Activated naive CD4-positive, alpha-beta T cell (primary cell): ENCODE data around the gene ACKR3.

Source experiments
- DNase-seq, 4 experiments: peaks; one replicate each; lab custom pipeline; 2025; lab: John Stamatoyannopoulos, UW

The ACKR3 gene

DNA sequence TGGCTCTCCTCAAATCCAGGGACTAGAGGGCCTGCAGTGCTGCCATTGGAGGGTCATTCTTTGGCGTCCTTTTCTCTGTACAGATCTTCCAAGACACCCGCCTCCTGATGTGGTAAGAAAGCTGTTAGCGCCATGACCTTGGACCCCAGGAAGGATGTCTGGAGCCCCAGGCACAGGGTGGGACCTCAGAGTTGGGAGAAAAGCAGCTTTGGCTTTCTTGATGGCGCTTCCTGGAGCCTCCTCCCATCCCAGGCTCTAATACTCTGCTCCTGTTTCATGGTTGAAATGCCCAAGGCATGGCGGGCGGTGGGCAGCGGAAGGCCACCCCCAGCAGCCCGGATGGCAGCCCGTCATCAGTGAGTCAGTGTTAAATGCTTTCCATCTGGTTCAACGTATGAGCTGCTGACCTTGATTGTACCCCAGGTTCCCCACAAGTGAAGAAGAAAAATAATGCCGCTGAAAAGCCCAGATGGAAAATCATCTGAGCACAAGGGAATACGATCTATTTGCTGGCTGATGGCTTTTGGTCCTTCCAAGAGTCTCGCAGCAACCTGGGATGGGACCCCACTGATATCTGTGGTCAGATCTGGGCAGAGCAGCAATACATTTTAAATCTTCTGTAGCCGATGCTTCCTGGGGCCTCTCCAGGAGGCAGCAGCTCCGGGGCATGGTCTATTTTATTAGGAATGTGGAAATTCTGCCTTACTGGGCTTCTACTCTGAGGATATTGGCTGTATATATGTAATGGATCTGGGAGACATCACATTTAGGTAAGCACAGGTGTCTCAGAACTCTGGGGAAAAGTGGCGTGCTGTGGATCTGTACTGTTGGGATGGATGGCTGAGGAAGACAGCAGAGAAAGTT lies 15.1 kb downstream of the ACKR3 start:
- DNase-seq = no peak

- DNase-seq = no peak
Measured at GRCh38 chr2:236585966-236586365, 16.3 kb downstream of the ACKR3 start.

DNA sequence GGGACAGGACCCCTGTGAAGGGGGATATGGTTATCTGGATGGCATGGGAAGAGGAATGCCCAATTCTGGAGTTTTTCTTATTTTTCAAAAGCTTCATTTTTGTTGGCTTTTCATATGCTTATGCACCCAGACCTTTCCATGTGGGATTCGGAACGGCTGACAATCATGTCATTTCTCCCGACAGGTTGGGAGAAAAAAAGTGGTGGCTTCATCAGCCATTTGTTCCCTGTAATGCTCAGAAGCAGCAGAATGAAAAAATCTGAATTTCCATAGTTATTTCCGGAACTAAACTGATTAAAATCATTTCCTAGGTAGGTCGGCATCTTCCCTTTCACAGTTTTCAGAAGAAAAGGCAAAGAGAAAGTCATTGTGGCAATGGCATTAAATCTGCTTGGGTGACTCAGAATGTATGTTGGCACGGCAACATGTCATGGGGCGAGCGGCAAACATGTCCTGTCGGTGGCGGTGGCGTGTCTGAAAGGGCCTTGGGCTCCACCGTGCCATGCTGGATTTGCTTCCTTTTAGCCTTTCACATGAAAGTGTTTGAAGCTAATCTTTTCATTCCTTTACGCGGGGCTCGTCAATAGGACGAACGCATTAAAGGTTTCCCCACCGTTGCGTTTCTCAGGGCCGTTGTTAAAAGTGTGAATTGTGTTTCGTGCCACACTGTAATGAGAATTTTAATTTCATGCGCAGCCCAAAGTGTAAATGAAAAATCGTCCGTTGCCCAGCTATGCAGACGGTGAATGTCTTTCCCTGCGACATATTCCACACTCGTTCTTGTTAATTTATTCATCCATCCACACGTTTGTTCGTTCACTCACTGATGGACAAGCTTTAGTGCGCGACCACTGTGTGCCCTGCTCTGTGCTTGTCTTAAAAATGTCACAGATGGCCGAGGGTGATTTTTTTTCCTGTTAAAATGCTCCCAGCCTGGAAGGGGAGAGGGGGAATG lies 18.5 kb downstream of the ACKR3 start:
- no peak for DNase-seq

DNA sequence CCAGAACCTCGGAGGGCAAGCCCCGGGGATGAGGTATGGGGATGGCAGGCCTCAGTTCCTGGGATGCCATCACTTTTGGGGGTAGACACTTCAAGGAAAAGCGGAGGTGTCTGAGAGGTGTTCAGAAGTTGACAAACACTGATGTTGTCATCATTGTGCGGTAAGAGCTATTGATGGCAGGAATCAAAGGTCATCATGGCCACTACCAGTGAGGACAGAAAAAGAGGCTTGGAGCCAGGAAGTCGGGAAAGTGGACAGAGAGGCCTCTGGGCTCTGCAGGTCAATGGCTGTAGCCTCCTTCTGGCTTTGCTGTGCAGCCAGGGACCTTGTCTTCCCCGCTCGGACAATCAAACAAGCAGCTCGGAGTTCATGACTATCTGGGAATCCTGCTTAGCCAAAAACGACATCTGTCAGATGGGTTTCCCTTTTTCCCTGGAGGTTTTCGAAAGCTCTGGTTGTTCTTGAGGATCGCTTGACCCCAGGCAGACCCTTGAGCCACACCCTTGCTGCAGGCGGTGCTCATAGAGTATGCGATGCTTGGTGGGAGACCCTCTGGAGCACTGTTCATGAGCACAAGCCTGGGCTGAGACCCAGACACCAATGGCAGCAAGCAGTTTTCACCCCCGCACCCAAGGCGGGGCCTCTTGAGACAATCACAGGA lies 19.4 kb downstream of the ACKR3 start:
- DNase-seq = no peak

GRCh38 chr2:236590846-236591245 lies 21.2 kb downstream of the ACKR3 start:
- no peak for DNase-seq

DNA sequence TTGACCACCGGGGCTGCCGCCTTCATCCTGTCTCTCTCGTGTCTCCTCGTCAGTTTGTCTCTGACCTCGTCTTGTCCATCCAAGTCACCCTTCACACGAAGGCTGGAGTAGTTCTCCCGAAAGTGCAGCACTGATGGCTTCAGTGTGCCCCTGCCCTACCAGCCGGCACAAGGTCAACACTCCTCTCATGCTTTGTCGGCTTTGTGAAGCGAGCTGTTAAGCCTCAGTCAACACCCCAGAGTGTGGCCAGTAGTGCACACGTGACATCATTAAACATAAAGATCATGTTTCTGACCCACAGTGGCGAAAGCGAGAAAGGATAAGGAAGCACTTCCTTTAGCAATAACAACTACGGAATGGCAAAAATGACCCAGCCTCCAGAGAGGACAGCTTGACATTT lies 23.2 kb downstream of the ACKR3 start:
- DNase-seq = no peak

DNA sequence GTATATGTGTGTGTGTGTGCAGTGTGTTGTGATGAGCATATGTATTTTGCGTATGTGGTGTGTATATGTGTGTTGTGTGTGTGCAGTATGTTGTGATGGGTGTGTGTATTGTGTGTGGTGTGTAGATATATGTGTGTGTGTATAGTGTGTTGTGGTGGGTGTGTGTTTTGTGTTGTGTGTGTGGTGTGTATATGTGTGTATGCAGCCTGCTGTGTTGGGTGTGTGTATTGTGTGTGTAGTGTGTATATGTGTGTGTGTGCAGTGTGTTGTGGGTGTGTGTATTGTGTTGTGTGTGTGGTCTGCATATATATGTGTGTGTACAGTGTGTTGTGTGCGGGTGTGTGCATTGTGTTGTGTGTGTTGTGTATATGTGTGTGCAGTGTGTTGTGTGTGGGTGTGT lies 23.9 kb downstream of the ACKR3 start:
- DNase-seq = no peak

DNA sequence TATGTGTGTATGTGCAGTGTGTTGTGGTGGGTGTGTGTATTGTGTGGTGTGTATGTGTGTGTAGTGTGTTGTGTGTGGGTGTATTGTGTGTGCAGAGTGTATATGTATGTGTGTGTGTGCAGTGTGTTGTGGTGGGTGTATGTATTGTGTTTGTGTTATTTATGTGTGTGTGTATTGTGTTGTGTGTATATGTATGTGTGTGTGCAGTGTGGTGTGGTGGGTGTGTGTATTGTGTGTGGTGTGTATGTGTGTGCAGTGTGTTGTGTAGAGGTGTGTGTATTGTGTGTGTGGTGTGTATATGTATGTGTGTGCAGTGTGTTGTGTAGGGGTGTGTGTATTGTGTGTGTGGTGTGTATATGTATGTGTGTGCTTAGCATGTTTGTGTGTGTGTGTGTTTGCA lies 24.3 kb downstream of the ACKR3 start:
- no peak for DNase-seq

DNA sequence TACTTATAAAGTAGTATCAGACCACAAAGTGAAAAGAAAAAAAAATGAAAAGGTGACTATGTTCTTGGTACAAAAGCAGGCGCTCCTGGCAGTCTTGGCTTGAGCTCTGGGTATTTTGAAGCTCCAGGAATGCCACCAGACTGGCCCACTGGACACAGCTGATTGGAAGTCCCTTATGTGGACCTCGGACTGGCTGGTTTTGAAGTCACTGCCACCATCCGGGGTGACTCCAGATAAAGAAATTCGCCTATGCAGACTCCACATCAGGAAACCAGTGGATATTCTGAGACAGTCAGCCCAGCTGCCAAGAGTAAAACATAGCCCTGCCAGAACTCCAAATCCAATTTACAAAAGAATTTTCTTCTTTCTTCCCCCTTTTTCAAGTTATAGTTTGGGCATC lies 28.0 kb downstream of the ACKR3 start:
- DNase-seq = no peak

DNA sequence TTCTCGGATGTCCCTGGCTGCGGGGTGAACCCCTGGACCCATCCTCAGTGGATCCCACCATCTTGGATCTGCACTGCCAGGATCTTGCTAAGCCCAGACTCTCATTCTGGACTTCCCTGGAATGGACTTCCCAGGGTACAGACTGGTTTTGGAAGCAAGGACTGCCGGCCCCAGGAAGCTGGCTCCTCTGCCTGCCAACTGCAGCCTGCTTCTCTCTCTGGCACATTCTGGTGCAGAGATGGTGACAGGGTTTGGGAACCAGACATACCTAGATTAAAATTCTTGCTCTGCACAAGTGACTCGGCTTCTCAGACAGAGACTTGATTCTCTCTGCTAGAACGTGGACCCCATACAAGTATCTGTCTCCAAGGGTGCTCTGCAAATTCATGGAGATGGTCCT lies 29.4 kb downstream of the ACKR3 start:
- no peak for DNase-seq

- no peak for DNase-seq
Measured at GRCh38 chr2:236600158-236600557, 30.5 kb downstream of the ACKR3 start.

GRCh38 chr2:236600892-236601291 lies 31.3 kb downstream of the ACKR3 start:
- DNase-seq = no peak

- no peak for DNase-seq
Measured at GRCh38 chr2:236601316-236602202, 31.9 kb downstream of the ACKR3 start.

- DNase-seq = no peak
Measured at GRCh38 chr2:236602678-236603077, 33.1 kb downstream of the ACKR3 start.

- DNase-seq = no peak
Measured at GRCh38 chr2:236603361-236604015, 33.9 kb downstream of the ACKR3 start.

DNA sequence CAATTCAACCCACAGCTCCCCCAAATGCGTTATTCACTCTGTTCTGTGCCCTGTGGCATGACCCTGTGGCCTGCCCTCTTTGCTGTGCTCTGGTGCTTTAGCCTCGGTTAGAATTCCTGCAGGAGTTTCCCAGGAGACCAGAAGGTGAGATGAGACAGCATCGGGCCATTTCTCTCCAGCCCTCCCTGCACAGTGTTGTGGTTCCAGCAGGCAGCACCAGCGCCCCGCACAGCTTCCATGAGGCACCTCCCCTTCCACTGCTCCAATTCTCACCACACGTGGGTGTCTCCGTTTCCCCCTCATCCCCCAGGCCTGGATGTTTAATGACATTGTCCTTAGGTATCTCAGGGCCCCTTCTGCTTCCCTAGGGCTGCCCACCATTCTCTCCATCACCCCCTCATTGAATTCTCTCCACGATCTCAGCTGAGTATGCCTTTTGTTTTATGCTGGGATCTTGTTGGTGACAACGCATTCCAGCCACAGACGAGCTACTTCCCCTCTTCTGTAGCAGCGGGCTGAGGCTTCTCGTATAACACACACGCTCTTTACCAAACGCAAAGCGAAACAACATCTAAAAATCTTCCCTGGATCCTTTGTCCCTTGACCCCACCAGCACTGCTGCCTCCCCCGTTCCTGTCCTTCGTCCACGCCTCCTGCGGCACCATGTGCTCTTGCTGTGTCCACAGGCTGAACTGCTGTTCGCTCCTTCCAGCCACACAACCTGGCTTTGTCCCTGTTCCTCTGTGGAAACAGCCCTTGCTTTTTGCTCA lies 35.1 kb downstream of the ACKR3 start:
- DNase-seq = no peak

GRCh38 chr2:236605345-236605734 lies 35.7 kb downstream of the ACKR3 start:
- no peak for DNase-seq

- no peak for DNase-seq
Measured at GRCh38 chr2:236606023-236606422, 36.4 kb downstream of the ACKR3 start.

GRCh38 chr2:236607471-236608187 lies 38.0 kb downstream of the ACKR3 start:
- no peak for DNase-seq

DNA sequence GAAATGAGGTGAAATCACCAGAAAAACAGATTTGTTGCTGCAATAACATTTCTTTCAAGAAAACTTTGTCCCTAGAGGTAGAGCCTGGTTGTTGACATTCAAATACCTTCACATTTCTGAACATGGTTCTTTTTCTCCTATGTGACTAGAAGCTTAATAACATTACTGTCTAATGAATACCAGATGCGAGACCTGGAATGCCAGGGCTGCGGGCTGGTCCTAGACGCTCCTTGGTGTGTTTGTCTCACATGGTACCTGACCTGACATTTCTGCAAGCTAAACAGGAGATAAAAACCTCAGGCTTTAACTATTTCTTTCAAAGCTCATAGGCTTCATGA lies 38.5 kb downstream of the ACKR3 start:
- DNase-seq = no peak
